ENCODE measurements around the gene CFTR.

CFTR gene

GRCh38 chr7:117479225-117480054 is at the start of gene CFTR:
Gene CFTR, plus strand, starts transcription at chr7:117480025. Its CDS starts 70 bp downstream, at chr7:117480095.
- H3K4me3 ChIP-seq = peak within 1 kb of the TSS; percentile 41 to 47
- intact Hi-C loops (cut with DNase I; ENCODE audit: low total_unique reads) = no loop called here
- H3K36me3 ChIP-seq = no peaks in the 10 kb centered on the region
- H3K4me1 ChIP-seq = peaks cover 0 to 11% (median 5%) of the 10 kb centered on the region in 4 donors
- peak in 1 of 2 donors; percentile 20 for DNase-seq
- no peaks in the 10 kb centered on the region for H3K9me3 ChIP-seq
- TF ChIP-seq CTCF (IDR thresholded peaks at IDR 0.05) = no peak
- H3K27ac ChIP-seq = no peak within 1 kb of the TSS
- peaks cover 0 to 9% of the 10 kb centered on the region in 2 donors for H3K27me3 ChIP-seq

- Histone ChIP-seq H3K4me1 (no peaks in the 10 kb centered on the region), H3K36me3 (no peaks in the 10 kb centered on the region), H3K4me3 (no peak overlapping the region), H3K9me3 (no peaks in the 10 kb centered on the region), H3K27me3 (no peaks in the 10 kb centered on the region), H3K27ac (no peak overlapping the region)
- intact Hi-C loops (cut with DNase I; ENCODE audit: low total_unique reads) = no loop called here
- no peak for TF ChIP-seq CTCF (IDR thresholded peaks at IDR 0.05)
- no peak for DNase-seq
These were observed 44.3 kb upstream of the CFTR start for GRCh38 chr7:117435475-117436043.

GRCh38 chr7:117444646-117445045 is 35.2 kb upstream of the CFTR start:
- no peak for TF ChIP-seq CTCF (IDR thresholded peaks at IDR 0.05)
- H3K27me3 ChIP-seq = no peaks in the 10 kb centered on the region
- H3K36me3 ChIP-seq = no peaks in the 10 kb centered on the region
- H3K27ac ChIP-seq = no peak overlapping the region
- no peaks in the 10 kb centered on the region for H3K4me1 ChIP-seq
- peaks cover 0 to 14% (median 0%) of the 10 kb centered on the region in 3 donors for H3K9me3 ChIP-seq
- DNase-seq = no peak
- H3K4me3 ChIP-seq = no peak overlapping the region
- intact Hi-C loops (cut with DNase I; ENCODE audit: low total_unique reads) = no loop called here

DNA sequence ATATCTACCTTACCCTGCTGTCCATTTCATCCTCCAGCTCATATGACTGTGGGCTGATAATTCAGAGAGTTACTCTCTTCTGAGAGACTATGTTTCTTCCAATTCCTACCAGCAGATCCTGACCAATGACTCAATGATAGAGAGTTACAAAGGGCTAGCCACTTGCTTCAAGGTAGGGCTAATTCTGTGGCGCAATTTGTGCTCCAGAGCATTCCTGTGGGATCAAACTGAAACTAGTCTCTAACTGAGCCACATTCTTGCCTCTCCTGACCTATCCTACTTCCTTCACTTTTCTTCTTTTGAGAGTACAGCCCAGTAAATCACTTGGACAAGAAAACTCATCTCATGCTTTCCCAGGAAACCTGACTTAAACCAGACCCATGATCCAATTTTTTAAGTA is 34.6 kb upstream of the CFTR start:
- H3K9me3 ChIP-seq = peaks cover 0 to 16% (median 0%) of the 10 kb centered on the region in 3 donors
- H3K27ac ChIP-seq = no peak overlapping the region
- H3K36me3 ChIP-seq = no peaks in the 10 kb centered on the region
- H3K4me3 ChIP-seq = no peak overlapping the region
- no peaks in the 10 kb centered on the region for H3K4me1 ChIP-seq
- intact Hi-C loops (cut with DNase I; ENCODE audit: low total_unique reads) = no loop called here
- no peak for DNase-seq
- TF ChIP-seq CTCF (IDR thresholded peaks at IDR 0.05) = no peak
- H3K27me3 ChIP-seq = no peaks in the 10 kb centered on the region

GRCh38 chr7:117446220-117446815 is 33.5 kb upstream of the CFTR start:
- H3K27ac ChIP-seq = no peak overlapping the region
- H3K4me1 ChIP-seq = no peaks in the 10 kb centered on the region
- H3K9me3 ChIP-seq = peaks cover 0 to 19% (median 3%) of the 10 kb centered on the region in 3 donors
- H3K27me3 ChIP-seq = no peaks in the 10 kb centered on the region
- intact Hi-C loops (cut with DNase I; ENCODE audit: low total_unique reads) = no loop called here
- no peak for TF ChIP-seq CTCF (IDR thresholded peaks at IDR 0.05)
- no peak for DNase-seq
- H3K36me3 ChIP-seq = no peaks in the 10 kb centered on the region
- H3K4me3 ChIP-seq = no peak overlapping the region
